Myocyte (in vitro differentiated cells): ENCODE results near the gene IL3. TPM values are rescaled to one million over a fixed set of nuclear protein-coding genes. Genes with fewer than 3 reads are reported as not detected.
"Not testable (repeated sequence)": the region's sequence is repeated elsewhere in the genome, so short reads cannot be mapped to it uniquely, and the experiment has no call there.

ENCODE experiments used
- DNase-seq: peaks from one replicate; pipeline ENCODE4 v3.0.0-alpha.2; 2012; ENCODE audit warnings: low read depth
- total RNA-seq: library from RNA; depleted of rRNA; stranded (reverse); fragments of >200 nt; gene quantifications from 2 replicates; pipeline ENCODE4 v1.2.3, GENCODE V29; 2014

IL3 gene
- total RNA-seq, 1 donor from 2014 or later, result not detected

GRCh38 chr5:132093271-132093670 is 32.8 kb downstream of the IL3 start:
- peak; percentile 89 for DNase-seq

- peak; percentile 92 for DNase-seq
Observed at GRCh38 chr5:132094393-132095076, 34.1 kb downstream of the IL3 start.

- no peak for DNase-seq
Observed at GRCh38 chr5:132095077-132095410, 34.6 kb downstream of the IL3 start.

GRCh38 chr5:132095424-132095972 is 35.0 kb downstream of the IL3 start:
- peak; percentile 88 for DNase-seq

GRCh38 chr5:132096904-132097303 is 36.4 kb downstream of the IL3 start:
- no peak for DNase-seq

- DNase-seq, result peak; percentile 26
Observed at GRCh38 chr5:132098151-132098594, 37.7 kb downstream of the IL3 start.

- DNase-seq, result no peak
Observed at GRCh38 chr5:132098621-132099020, 38.2 kb downstream of the IL3 start.

- DNase-seq, result no peak
Observed at GRCh38 chr5:132099076-132099748, 38.8 kb downstream of the IL3 start.

GRCh38 chr5:132099905-132100304 is 39.5 kb downstream of the IL3 start:
- DNase-seq, result no peak

- no peak for DNase-seq
Observed at GRCh38 chr5:132100672-132101261, 40.3 kb downstream of the IL3 start.

- DNase-seq, result no peak
Observed at GRCh38 chr5:132101385-132101880, 41.0 kb downstream of the IL3 start.

GRCh38 chr5:132102101-132102701 is 41.7 kb downstream of the IL3 start:
- no peak for DNase-seq

GRCh38 chr5:132102944-132103331 is 42.5 kb downstream of the IL3 start:
- DNase-seq, result no peak

- DNase-seq, result peak; percentile 83
Observed at GRCh38 chr5:132103332-132103951, 43.0 kb downstream of the IL3 start.

- DNase-seq, result no peak
Observed at GRCh38 chr5:132103969-132104391, 43.5 kb downstream of the IL3 start.

GRCh38 chr5:132104556-132104955 is 44.1 kb downstream of the IL3 start:
- DNase-seq, result peak; percentile 19

- no peak for DNase-seq
Observed at GRCh38 chr5:132105688-132106087, 45.2 kb downstream of the IL3 start.

- not testable (repeated sequence) for DNase-seq
Observed at GRCh38 chr5:132108495-132108894, 48.0 kb downstream of the IL3 start.

- DNase-seq, result not testable (repeated sequence)
Observed at GRCh38 chr5:132108957-132109356, 48.5 kb downstream of the IL3 start.

GRCh38 chr5:132109494-132110053 is 49.1 kb downstream of the IL3 start:
- DNase-seq, result no peak

- no peak for DNase-seq
Observed at GRCh38 chr5:132110195-132110594, 49.7 kb downstream of the IL3 start.
